Measurements from ENCODE around the gene SGMS1. TPM values are rescaled to one million over a fixed set of nuclear protein-coding genes. Genes with fewer than 3 reads are reported as not detected.

The SGMS1 gene
- total RNA-seq, 1 donor from 2014 or later = 18.6 TPM

GRCh38 chr10:50567384-50567783 lies 56.4 kb downstream of the SGMS1 start:
- no peak for DNase-seq (ENCODE audit: low spot score)
- no peak overlapping the region for H3K27ac Mint-ChIP-seq
- no peaks in the 10 kb centered on the region for H3K9me3 Mint-ChIP-seq
- no peaks in the 10 kb centered on the region for H3K4me1 Mint-ChIP-seq (ENCODE audit: low read depth)
- H3K36me3 Mint-ChIP-seq (ENCODE audit: low read depth) = peaks cover 6% of the 10 kb centered on the region
- no peak overlapping the region for H3K4me3 Mint-ChIP-seq
- H3K27me3 Mint-ChIP-seq (ENCODE audit: insufficient read depth) = no peaks in the 10 kb centered on the region
- intact Hi-C loops (cut with micrococcal nuclease) = no loop called here

GRCh38 chr10:50566150-50566549 lies 57.6 kb downstream of the SGMS1 start:
- H3K4me3 Mint-ChIP-seq = no peak overlapping the region
- H3K27me3 Mint-ChIP-seq (ENCODE audit: insufficient read depth) = no peaks in the 10 kb centered on the region
- no peaks in the 10 kb centered on the region for H3K4me1 Mint-ChIP-seq (ENCODE audit: low read depth)
- no peaks in the 10 kb centered on the region for H3K9me3 Mint-ChIP-seq
- intact Hi-C loops (cut with micrococcal nuclease) = no loop called here
- H3K36me3 Mint-ChIP-seq (ENCODE audit: low read depth) = peaks cover 4% of the 10 kb centered on the region
- no peak overlapping the region for H3K27ac Mint-ChIP-seq
- no peak for DNase-seq (ENCODE audit: low spot score)

- H3K9me3 Mint-ChIP-seq = no peaks in the 10 kb centered on the region
- DNase-seq (ENCODE audit: low spot score) = no peak
- no peaks in the 10 kb centered on the region for H3K27me3 Mint-ChIP-seq (ENCODE audit: insufficient read depth)
- intact Hi-C loops (cut with micrococcal nuclease) = no loop called here
- H3K4me1 Mint-ChIP-seq (ENCODE audit: low read depth) = no peaks in the 10 kb centered on the region
- H3K4me3 Mint-ChIP-seq = no peak overlapping the region
- H3K27ac Mint-ChIP-seq = no peak overlapping the region
- H3K36me3 Mint-ChIP-seq (ENCODE audit: low read depth) = peaks cover 4% of the 10 kb centered on the region
Observed at GRCh38 chr10:50565301-50566083, 58.3 kb downstream of the SGMS1 start.

- Mint-ChIP-seq H3K27ac (no peak overlapping the region), H3K27me3 (ENCODE audit: insufficient read depth) (no peaks in the 10 kb centered on the region), H3K9me3 (no peaks in the 10 kb centered on the region), H3K36me3 (ENCODE audit: low read depth) (no peaks in the 10 kb centered on the region), H3K4me1 (ENCODE audit: low read depth) (no peaks in the 10 kb centered on the region), H3K4me3 (no peak overlapping the region)
- no peak for DNase-seq (ENCODE audit: low spot score)
- intact Hi-C loops (cut with micrococcal nuclease) = loop anchor here (2.0 to 5.0 kb wide), 2 partner anchors 58 to 89 kb away; partner anchors contain the start of gene SGMS1
Observed at GRCh38 chr10:50563906-50564305, 59.9 kb downstream of the SGMS1 start.

- DNase-seq (ENCODE audit: low spot score) = no peak
- intact Hi-C loops (cut with micrococcal nuclease) = loop anchor here (2.0 to 5.0 kb wide), 2 partner anchors 60 to 91 kb away; partner anchors contain the start of gene SGMS1
- Mint-ChIP-seq H3K4me1 (ENCODE audit: low read depth) (no peaks in the 10 kb centered on the region), H3K4me3 (no peak overlapping the region), H3K27ac (no peak overlapping the region), H3K36me3 (ENCODE audit: low read depth) (no peaks in the 10 kb centered on the region), H3K9me3 (no peaks in the 10 kb centered on the region), H3K27me3 (ENCODE audit: insufficient read depth) (no peaks in the 10 kb centered on the region)
Observed at GRCh38 chr10:50561816-50562215, 61.9 kb downstream of the SGMS1 start.

GRCh38 chr10:50561266-50561665 lies 62.5 kb downstream of the SGMS1 start:
- Mint-ChIP-seq H3K4me1 (ENCODE audit: low read depth) (no peaks in the 10 kb centered on the region), H3K9me3 (no peaks in the 10 kb centered on the region), H3K27ac (no peak overlapping the region), H3K27me3 (ENCODE audit: insufficient read depth) (no peaks in the 10 kb centered on the region), H3K36me3 (ENCODE audit: low read depth) (no peaks in the 10 kb centered on the region), H3K4me3 (no peak overlapping the region)
- intact Hi-C loops (cut with micrococcal nuclease) = loop anchor here (5.0 kb wide), 1 partner anchor 61 kb away; the partner anchor contains the start of gene SGMS1
- no peak for DNase-seq (ENCODE audit: low spot score)

- no peak for DNase-seq (ENCODE audit: low spot score)
- Mint-ChIP-seq H3K27me3 (ENCODE audit: insufficient read depth) (no peaks in the 10 kb centered on the region), H3K36me3 (ENCODE audit: low read depth) (no peaks in the 10 kb centered on the region), H3K4me3 (no peak overlapping the region), H3K27ac (no peak overlapping the region), H3K4me1 (ENCODE audit: low read depth) (no peaks in the 10 kb centered on the region), H3K9me3 (no peaks in the 10 kb centered on the region)
- intact Hi-C loops (cut with micrococcal nuclease) = loop anchor here (5.0 kb wide), 1 partner anchor 62 kb away; the partner anchor contains the start of gene SGMS1
Observed at GRCh38 chr10:50560370-50560769, 63.4 kb downstream of the SGMS1 start.

- Mint-ChIP-seq H3K9me3 (no peaks in the 10 kb centered on the region), H3K4me1 (ENCODE audit: low read depth) (no peaks in the 10 kb centered on the region), H3K36me3 (ENCODE audit: low read depth) (no peaks in the 10 kb centered on the region), H3K27ac (no peak overlapping the region), H3K4me3 (no peak overlapping the region), H3K27me3 (ENCODE audit: insufficient read depth) (no peaks in the 10 kb centered on the region)
- intact Hi-C loops (cut with micrococcal nuclease) = no loop called here
- DNase-seq (ENCODE audit: low spot score) = no peak
Observed at GRCh38 chr10:50558371-50558770, 65.4 kb downstream of the SGMS1 start.

GRCh38 chr10:50557130-50557682 lies 66.5 kb downstream of the SGMS1 start:
- Mint-ChIP-seq H3K4me3 (no peak overlapping the region), H3K4me1 (ENCODE audit: low read depth) (peaks cover 7% of the 10 kb centered on the region), H3K27me3 (ENCODE audit: insufficient read depth) (no peaks in the 10 kb centered on the region), H3K36me3 (ENCODE audit: low read depth) (no peaks in the 10 kb centered on the region), H3K27ac (no peak overlapping the region), H3K9me3 (no peaks in the 10 kb centered on the region)
- no peak for DNase-seq (ENCODE audit: low spot score)
- intact Hi-C loops (cut with micrococcal nuclease) = no loop called here

GRCh38 chr10:50556237-50557120 lies 67.3 kb downstream of the SGMS1 start:
- H3K27ac Mint-ChIP-seq = no peak overlapping the region
- no peaks in the 10 kb centered on the region for H3K9me3 Mint-ChIP-seq
- no peak overlapping the region for H3K4me3 Mint-ChIP-seq
- no peaks in the 10 kb centered on the region for H3K27me3 Mint-ChIP-seq (ENCODE audit: insufficient read depth)
- no peak for DNase-seq (ENCODE audit: low spot score)
- H3K4me1 Mint-ChIP-seq (ENCODE audit: low read depth) = peaks cover 7% of the 10 kb centered on the region
- no peaks in the 10 kb centered on the region for H3K36me3 Mint-ChIP-seq (ENCODE audit: low read depth)
- intact Hi-C loops (cut with micrococcal nuclease) = no loop called here

GRCh38 chr10:50554995-50555568 lies 68.7 kb downstream of the SGMS1 start:
- intact Hi-C loops (cut with micrococcal nuclease) = no loop called here
- H3K4me3 Mint-ChIP-seq = no peak overlapping the region
- peaks cover 7% of the 10 kb centered on the region for H3K4me1 Mint-ChIP-seq (ENCODE audit: low read depth)
- no peak for DNase-seq (ENCODE audit: low spot score)
- no peaks in the 10 kb centered on the region for H3K36me3 Mint-ChIP-seq (ENCODE audit: low read depth)
- no peaks in the 10 kb centered on the region for H3K27me3 Mint-ChIP-seq (ENCODE audit: insufficient read depth)
- no peaks in the 10 kb centered on the region for H3K9me3 Mint-ChIP-seq
- no peak overlapping the region for H3K27ac Mint-ChIP-seq

- no peaks in the 10 kb centered on the region for H3K27me3 Mint-ChIP-seq (ENCODE audit: insufficient read depth)
- DNase-seq (ENCODE audit: low spot score) = no peak
- H3K9me3 Mint-ChIP-seq = no peaks in the 10 kb centered on the region
- H3K4me1 Mint-ChIP-seq (ENCODE audit: low read depth) = peaks cover 7% of the 10 kb centered on the region
- no peak overlapping the region for H3K27ac Mint-ChIP-seq
- intact Hi-C loops (cut with micrococcal nuclease) = no loop called here
- no peaks in the 10 kb centered on the region for H3K36me3 Mint-ChIP-seq (ENCODE audit: low read depth)
- no peak overlapping the region for H3K4me3 Mint-ChIP-seq
Observed at GRCh38 chr10:50554376-50554994, 69.3 kb downstream of the SGMS1 start.

Data from activated T-helper 1 cell treated with anti-CD3 and anti-CD28 coated beads, Interleukin-12 subunit alpha, Interleukin-12 subunit beta, Interleukin-2, Interleukin-4 antibody, amounts not matched to agents 30 ng/mL and 10 ng/mL and 1 ng/mL, durations not matched to agents 14 hours and 24 hours and 36 hours (primary cell).